ENCODE measurements around the gene MAJIN.
A peak's percentile ranks its signal among the peaks of the same experiment; 100 is the strongest.

The MAJIN gene

GRCh38 chr11:64920124-64920523, 51.8 kb downstream of the MAJIN start:
- in situ Hi-C loops (cut with HindIII; ENCODE audit: low sequenced_read_pairs), result no loop called here
- no peak for DNase-seq (ENCODE audit: low read depth, low spot score)
- H3K4me3 ChIP-seq (ENCODE audit: low read depth, low read length), result no peak overlapping the region
- TF ChIP-seq CTCF (IDR thresholded peaks at IDR 0.05; ENCODE audit: low read depth, low read length), result no peak

GRCh38 chr11:64919627-64920026, 52.3 kb downstream of the MAJIN start:
- in situ Hi-C loops (cut with HindIII; ENCODE audit: low sequenced_read_pairs), result no loop called here
- TF ChIP-seq CTCF (IDR thresholded peaks at IDR 0.05; ENCODE audit: low read depth, low read length), result no peak
- DNase-seq (ENCODE audit: low read depth, low spot score), result no peak
- no peak overlapping the region for H3K4me3 ChIP-seq (ENCODE audit: low read depth, low read length)

- peak; percentile 33 for TF ChIP-seq CTCF (IDR thresholded peaks at IDR 0.05; ENCODE audit: low read depth, low read length)
- in situ Hi-C loops (cut with HindIII; ENCODE audit: low sequenced_read_pairs), result no loop called here
- peak; percentile 71 for DNase-seq (ENCODE audit: low read depth, low spot score)
- peak overlapping the region; percentile 59 for H3K4me3 ChIP-seq (ENCODE audit: low read depth, low read length)
Measured at GRCh38 chr11:64918017-64918416, 53.9 kb downstream of the MAJIN start.

DNA sequence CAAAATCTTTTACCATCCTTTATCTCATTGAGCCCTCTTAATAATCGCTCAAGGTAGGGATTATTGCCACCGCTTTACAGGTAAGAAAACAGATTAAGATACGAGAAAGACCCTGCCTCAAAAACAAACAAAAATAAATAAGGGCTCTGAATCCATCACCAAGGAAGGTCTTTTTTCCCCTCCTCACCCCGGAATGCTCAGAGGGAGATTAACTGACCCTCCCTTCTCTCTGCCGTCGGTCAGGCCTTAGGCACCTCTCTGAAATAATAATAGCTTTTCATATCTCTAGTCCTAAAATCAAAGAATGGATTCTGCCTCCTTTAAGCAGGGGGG, 54.3 kb downstream of the MAJIN start:
- DNase-seq (ENCODE audit: low read depth, low spot score), result no peak
- in situ Hi-C loops (cut with HindIII; ENCODE audit: low sequenced_read_pairs), result no loop called here
- no peak for TF ChIP-seq CTCF (IDR thresholded peaks at IDR 0.05; ENCODE audit: low read depth, low read length)
- H3K4me3 ChIP-seq (ENCODE audit: low read depth, low read length), result peak overlapping the region; percentile 59

DNA sequence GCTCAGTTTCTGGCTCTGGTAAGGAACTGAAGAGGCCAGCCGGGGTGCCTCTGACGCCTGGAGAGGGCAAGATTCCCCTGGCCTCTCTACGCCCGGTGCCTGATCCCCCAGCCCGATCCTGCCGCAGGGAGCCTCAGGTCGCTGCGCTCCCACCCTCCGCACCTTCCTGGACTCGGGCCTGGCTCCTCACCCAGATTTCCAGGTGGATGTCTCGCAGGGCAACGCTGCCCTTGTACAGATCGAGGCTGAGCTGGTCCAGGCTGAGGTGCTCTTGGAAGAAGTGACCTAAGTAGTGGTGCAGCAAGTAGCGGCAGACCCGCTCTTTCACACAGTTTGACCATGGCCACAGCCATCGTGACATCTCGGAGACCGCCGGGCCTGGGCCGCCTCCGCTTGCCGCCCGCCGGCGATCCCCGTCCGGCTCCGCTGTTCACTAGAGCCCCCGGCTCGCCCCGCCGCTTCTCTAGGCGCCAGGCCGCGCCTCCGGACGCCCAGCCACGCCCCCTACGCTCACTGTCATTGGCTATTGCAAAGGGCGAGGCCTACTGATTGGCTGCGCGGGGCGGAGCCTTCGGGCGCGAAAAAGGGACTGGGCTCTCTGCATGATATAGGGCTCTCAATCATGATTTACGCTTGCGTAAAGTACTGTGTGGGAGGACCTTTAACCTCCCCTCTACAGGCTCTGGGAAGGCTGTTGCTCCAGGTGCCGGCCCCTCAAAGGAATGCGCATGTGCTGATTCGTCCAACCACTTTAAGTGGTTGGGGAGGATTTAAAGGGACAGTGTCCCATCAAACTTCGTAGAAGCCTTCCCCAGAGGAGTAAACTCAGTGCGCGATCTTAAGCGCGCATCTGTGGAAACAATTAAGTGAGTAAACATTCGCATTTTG, 54.9 kb downstream of the MAJIN start, which contains the start of gene ATG2A:
ATG2A (minus strand) TSS at position 435 of the 888 bp plus-strand sequence; CDS start at position 361, 74 bp downstream.
- no peak for TF ChIP-seq CTCF (IDR thresholded peaks at IDR 0.05; ENCODE audit: low read depth, low read length)
- in situ Hi-C loops (cut with HindIII; ENCODE audit: low sequenced_read_pairs), result no loop called here

GRCh38 chr11:64916040-64916774, 55.7 kb downstream of the MAJIN start:
- H3K4me3 ChIP-seq (ENCODE audit: low read depth, low read length), result peak overlapping the region; percentile 81
- TF ChIP-seq CTCF (IDR thresholded peaks at IDR 0.05; ENCODE audit: low read depth, low read length), result no peak
- no peak for DNase-seq (ENCODE audit: low read depth, low spot score)
- in situ Hi-C loops (cut with HindIII; ENCODE audit: low sequenced_read_pairs), result no loop called here

More for the DNA sequence above, 54.9 kb downstream of the MAJIN start, which contains the start of gene ATG2A:
- peak within 1 kb of the TSS; percentile 81 for H3K4me3 ChIP-seq (ENCODE audit: low read depth, low read length)
- peak; percentile 100 for DNase-seq (ENCODE audit: low read depth, low spot score)

All from astrocyte of the spinal cord (primary cell).